ENCODE measurements around the gene PAXX. TPM values are rescaled to one million over a fixed set of nuclear protein-coding genes. Genes with fewer than 3 reads are reported as not detected.

PAXX gene
- total and polyA plus RNA-seq, 8 donors: 11.9 to 206 (median 92.0) TPM

GRCh38 chr9:136983656-136984314, 8.4 kb upstream of the PAXX start:
- no peaks in the 10 kb centered on the region for H3K36me3 ChIP-seq
- H3K27me3 ChIP-seq: peaks cover 12 to 69% (median 28%) of the 10 kb centered on the region in 3 donors
- intact Hi-C loops (cut with DNase I; ENCODE audit: low total_unique reads): no loop called here
- H3K4me3 ChIP-seq: no peak overlapping the region
- WGBS, 5 donors: 79 to 92% (median 86%) methylated on average over 7 to 11 of the region's 11 CpGs
- H3K9me3 ChIP-seq: no peaks in the 10 kb centered on the region
- no peak overlapping the region for H3K27ac ChIP-seq
- TF ChIP-seq POLR2AphosphoS5 (IDR thresholded peaks at IDR 0.05): no peak
- no peak for TF ChIP-seq EP300 (IDR thresholded peaks at IDR 0.05)
- no peak for TF ChIP-seq CTCF (IDR thresholded peaks at IDR 0.05)
- no peak for TF ChIP-seq POLR2A (IDR thresholded peaks at IDR 0.05)
- DNase-seq: no peak
- H3K4me1 ChIP-seq: peaks cover 4 to 18% (median 13%) of the 10 kb centered on the region in 4 donors

DNA sequence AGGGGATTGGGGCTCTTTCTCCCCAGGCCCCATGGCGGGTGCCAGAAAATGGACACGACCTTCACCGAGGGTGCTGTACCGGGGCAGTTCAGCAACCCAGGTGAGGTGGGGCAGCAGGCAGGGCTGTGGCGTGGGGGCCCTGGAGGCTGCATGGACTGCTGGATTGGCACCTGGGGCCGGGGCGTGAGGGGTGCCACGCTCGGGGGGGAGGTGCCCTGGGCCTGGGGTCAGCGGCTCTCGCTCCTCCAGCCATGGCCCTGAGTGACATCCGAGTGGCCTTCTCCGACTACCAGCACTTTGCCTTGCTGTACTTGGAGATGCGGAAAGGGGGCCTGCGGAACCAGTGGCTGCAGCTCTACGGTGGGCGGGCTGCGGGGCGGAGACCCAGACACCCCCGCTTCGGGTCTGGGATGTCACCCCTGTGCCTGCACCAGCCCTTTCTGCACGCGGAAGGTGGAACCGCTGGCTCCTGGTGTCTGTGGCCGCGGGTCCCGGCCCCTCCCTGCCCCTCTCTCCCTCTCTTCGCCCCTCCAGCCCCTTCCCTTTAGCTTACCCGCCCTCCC, 7.7 kb upstream of the PAXX start:
- Histone ChIP-seq H3K4me3 (no peak overlapping the region), H3K27ac (no peak overlapping the region), H3K27me3 (peaks cover 12 to 69% (median 28%) of the 10 kb centered on the region in 3 donors), H3K36me3 (no peaks in the 10 kb centered on the region), H3K9me3 (no peaks in the 10 kb centered on the region), H3K4me1 (peaks cover 4 to 15% (median 10%) of the 10 kb centered on the region in 4 donors)
- intact Hi-C loops (cut with DNase I; ENCODE audit: low total_unique reads): no loop called here
- no peak for DNase-seq
- TF ChIP-seq EP300 (IDR thresholded peaks at IDR 0.05): no peak
- no peak for TF ChIP-seq POLR2AphosphoS5 (IDR thresholded peaks at IDR 0.05)
- no peak for TF ChIP-seq CTCF (IDR thresholded peaks at IDR 0.05)
- TF ChIP-seq POLR2A (IDR thresholded peaks at IDR 0.05): no peak
- WGBS, 5 donors: 54 to 67% (median 62%) methylated on average over 13 to 29 of the region's 29 CpGs

- H3K9me3 ChIP-seq: no peaks in the 10 kb centered on the region
- intact Hi-C loops (cut with DNase I; ENCODE audit: low total_unique reads): no loop called here
- H3K36me3 ChIP-seq: no peaks in the 10 kb centered on the region
- H3K27ac ChIP-seq: no peak overlapping the region
- peaks cover 4 to 15% (median 10%) of the 10 kb centered on the region in 4 donors for H3K4me1 ChIP-seq
- H3K27me3 ChIP-seq: peaks cover 12 to 69% (median 28%) of the 10 kb centered on the region in 3 donors
- TF ChIP-seq POLR2A (IDR thresholded peaks at IDR 0.05): no peak
- no peak for TF ChIP-seq POLR2AphosphoS5 (IDR thresholded peaks at IDR 0.05)
- TF ChIP-seq CTCF (IDR thresholded peaks at IDR 0.05): no peak
- TF ChIP-seq EP300 (IDR thresholded peaks at IDR 0.05): no peak
- no peak for DNase-seq
- H3K4me3 ChIP-seq: no peak overlapping the region
- 12 to 14% (median 13%) methylated on average over 22 to 48 of the region's 48 CpGs; no CpG with 5 or more reads in 1 of the 5 donors for WGBS, 5 donors
These were observed 7.1 kb upstream of the PAXX start for GRCh38 chr9:136985027-136985602.

GRCh38 chr9:136985853-136986252, 6.4 kb upstream of the PAXX start:
- Histone ChIP-seq H3K4me1 (peaks cover 4 to 15% (median 10%) of the 10 kb centered on the region in 4 donors), H3K27me3 (peaks cover 12 to 69% (median 28%) of the 10 kb centered on the region in 3 donors), H3K4me3 (no peak overlapping the region), H3K27ac (no peak overlapping the region), H3K9me3 (no peaks in the 10 kb centered on the region), H3K36me3 (no peaks in the 10 kb centered on the region)
- intact Hi-C loops (cut with DNase I; ENCODE audit: low total_unique reads): no loop called here
- WGBS, 5 donors: 26 to 33% (median 30%) methylated on average over 2 to 33 of the region's 33 CpGs
- no peak for DNase-seq
- no peak for TF ChIP-seq POLR2AphosphoS5 (IDR thresholded peaks at IDR 0.05)
- TF ChIP-seq EP300 (IDR thresholded peaks at IDR 0.05): no peak
- no peak for TF ChIP-seq POLR2A (IDR thresholded peaks at IDR 0.05)
- TF ChIP-seq CTCF (IDR thresholded peaks at IDR 0.05): no peak

All from stomach (tissue), 9 donors.